ENCODE results near the gene PSMG1. TPM values are rescaled to one million over a fixed set of nuclear protein-coding genes. Genes with fewer than 3 reads are reported as not detected.

The PSMG1 gene
- total RNA-seq, 1 donor: 61.2 TPM

GRCh38 chr21:39148975-39149374 is 34.3 kb downstream of the PSMG1 start:
- H3K4me1 ChIP-seq (ENCODE audit: insufficient read depth, low read length): no peaks in the 10 kb centered on the region
- DNase-seq (ENCODE audit: insufficient read length, low spot score, missing footprints): no peak
- H3K4me2 ChIP-seq (ENCODE audit: insufficient read depth, low read length): no peak overlapping the region
- no peak for TF ChIP-seq CTCF (IDR thresholded peaks at IDR 0.05; ENCODE audit: extremely low read depth, low read depth, low read length)
- no peak overlapping the region for H3K4me3 ChIP-seq (ENCODE audit: insufficient read depth, low read length)
- H3K9me3 ChIP-seq (ENCODE audit: low read depth, low read length): no peaks in the 10 kb centered on the region
- H3K27ac ChIP-seq (ENCODE audit: low read depth, low read length): no peak overlapping the region
- H3K27me3 ChIP-seq (ENCODE audit: insufficient read depth, low read length): peaks cover 11% of the 10 kb centered on the region
- no peak overlapping the region for H2AFZ ChIP-seq (ENCODE audit: low read length)
- no peaks in the 10 kb centered on the region for H3K79me2 ChIP-seq (ENCODE audit: insufficient read depth, low read length)
- no peaks in the 10 kb centered on the region for H3K36me3 ChIP-seq (ENCODE audit: insufficient read depth, low read length)
- H4K20me1 ChIP-seq (ENCODE audit: insufficient read depth, low read length): no peaks in the 10 kb centered on the region

DNA sequence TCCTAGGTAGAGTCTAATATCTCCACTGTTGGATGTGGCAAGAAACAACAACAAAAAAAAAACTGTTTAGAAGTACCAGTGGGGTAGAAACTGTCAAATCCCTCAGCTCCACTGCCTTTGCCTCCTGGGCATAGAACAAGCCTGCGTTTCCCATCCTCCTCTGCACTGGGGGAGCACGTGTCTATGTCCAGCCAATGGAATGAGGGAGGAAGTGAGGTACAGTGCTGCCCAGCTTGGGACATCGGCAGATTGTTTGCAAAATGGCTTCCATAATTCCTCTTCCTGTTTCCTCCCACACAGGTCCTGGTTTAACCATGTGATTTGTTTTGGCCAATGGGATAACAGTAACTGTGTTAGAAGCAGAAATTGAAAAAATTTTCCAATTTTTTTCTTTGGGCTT is 39.1 kb downstream of the PSMG1 start:
- no peaks in the 10 kb centered on the region for H3K79me2 ChIP-seq (ENCODE audit: insufficient read depth, low read length)
- no peak overlapping the region for H3K4me2 ChIP-seq (ENCODE audit: insufficient read depth, low read length)

DNA sequence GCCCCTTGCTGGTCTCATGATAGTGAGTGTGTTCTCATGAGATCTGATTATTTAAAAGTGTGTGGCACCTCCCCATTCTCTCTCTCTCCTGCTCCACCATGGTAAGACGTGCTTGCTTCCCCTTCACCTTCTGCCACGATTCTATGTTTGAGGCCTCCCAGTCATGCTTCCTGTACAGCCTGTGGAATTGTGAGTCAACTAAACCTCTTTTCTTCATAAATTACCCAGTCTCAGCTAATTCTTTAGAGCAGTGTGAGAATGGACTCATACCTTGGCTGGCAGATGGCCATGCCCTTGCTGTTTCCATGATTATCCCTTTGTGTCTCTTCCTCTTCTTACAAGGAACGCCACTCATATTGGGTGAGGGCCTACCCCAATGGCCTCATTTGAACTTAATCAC is 40.3 kb downstream of the PSMG1 start:
- H3K79me2 ChIP-seq (ENCODE audit: insufficient read depth, low read length): no peaks in the 10 kb centered on the region
- no peaks in the 10 kb centered on the region for H3K9me3 ChIP-seq (ENCODE audit: low read depth, low read length)
- no peak for DNase-seq (ENCODE audit: insufficient read length, low spot score, missing footprints)
- no peaks in the 10 kb centered on the region for H3K4me1 ChIP-seq (ENCODE audit: insufficient read depth, low read length)
- no peak overlapping the region for H2AFZ ChIP-seq (ENCODE audit: low read length)
- no peaks in the 10 kb centered on the region for H4K20me1 ChIP-seq (ENCODE audit: insufficient read depth, low read length)
- no peak overlapping the region for H3K4me3 ChIP-seq (ENCODE audit: insufficient read depth, low read length)
- TF ChIP-seq CTCF (IDR thresholded peaks at IDR 0.05; ENCODE audit: extremely low read depth, low read depth, low read length): no peak
- H3K27ac ChIP-seq (ENCODE audit: low read depth, low read length): no peak overlapping the region
- no peak overlapping the region for H3K4me2 ChIP-seq (ENCODE audit: insufficient read depth, low read length)
- peaks cover 10% of the 10 kb centered on the region for H3K27me3 ChIP-seq (ENCODE audit: insufficient read depth, low read length)
- H3K36me3 ChIP-seq (ENCODE audit: insufficient read depth, low read length): no peaks in the 10 kb centered on the region

More for the DNA sequence above, 39.1 kb downstream of the PSMG1 start:
- H3K36me3 ChIP-seq (ENCODE audit: insufficient read depth, low read length): no peaks in the 10 kb centered on the region
- H3K9me3 ChIP-seq (ENCODE audit: low read depth, low read length): no peaks in the 10 kb centered on the region
- no peak for DNase-seq (ENCODE audit: insufficient read length, low spot score, missing footprints)
- H4K20me1 ChIP-seq (ENCODE audit: insufficient read depth, low read length): no peaks in the 10 kb centered on the region
- no peak for TF ChIP-seq CTCF (IDR thresholded peaks at IDR 0.05; ENCODE audit: extremely low read depth, low read depth, low read length)
- H2AFZ ChIP-seq (ENCODE audit: low read length): no peak overlapping the region
- no peak overlapping the region for H3K27ac ChIP-seq (ENCODE audit: low read depth, low read length)
- no peak overlapping the region for H3K4me3 ChIP-seq (ENCODE audit: insufficient read depth, low read length)
- H3K4me1 ChIP-seq (ENCODE audit: insufficient read depth, low read length): no peaks in the 10 kb centered on the region
- peaks cover 14% of the 10 kb centered on the region for H3K27me3 ChIP-seq (ENCODE audit: insufficient read depth, low read length)

DNA sequence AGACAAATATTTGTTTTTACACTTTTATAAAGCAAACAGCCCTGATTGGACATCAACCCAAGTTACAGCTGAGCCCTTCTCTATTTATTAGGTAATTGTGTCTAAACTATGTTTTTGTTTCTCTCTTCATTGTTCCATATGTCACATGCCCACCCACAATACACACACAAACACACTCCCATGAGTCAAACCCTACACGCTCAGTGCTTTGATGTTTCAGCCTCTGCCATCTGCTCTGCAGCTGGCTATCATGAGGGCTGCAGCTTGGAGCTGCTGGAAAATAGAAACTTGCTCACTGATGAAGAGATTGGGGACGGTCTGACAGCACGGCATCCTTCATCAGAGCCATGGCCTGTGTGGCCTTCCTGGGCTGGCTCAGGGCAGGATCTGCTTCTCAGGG is 41.7 kb downstream of the PSMG1 start:
- Histone ChIP-seq H3K4me3 (ENCODE audit: insufficient read depth, low read length) (no peak overlapping the region), H3K36me3 (ENCODE audit: insufficient read depth, low read length) (no peaks in the 10 kb centered on the region), H3K4me2 (ENCODE audit: insufficient read depth, low read length) (no peak overlapping the region), H3K9me3 (ENCODE audit: low read depth, low read length) (no peaks in the 10 kb centered on the region), H3K27ac (ENCODE audit: low read depth, low read length) (no peak overlapping the region), H2AFZ (ENCODE audit: low read length) (no peak overlapping the region), H4K20me1 (ENCODE audit: insufficient read depth, low read length) (no peaks in the 10 kb centered on the region), H3K79me2 (ENCODE audit: insufficient read depth, low read length) (no peaks in the 10 kb centered on the region), H3K4me1 (ENCODE audit: insufficient read depth, low read length) (peaks cover 4% of the 10 kb centered on the region), H3K27me3 (ENCODE audit: insufficient read depth, low read length) (peaks cover 10% of the 10 kb centered on the region)
- TF ChIP-seq CTCF (IDR thresholded peaks at IDR 0.05; ENCODE audit: extremely low read depth, low read depth, low read length): no peak
- DNase-seq (ENCODE audit: insufficient read length, low spot score, missing footprints): no peak

Measured in osteoblast (primary cell).